HEK293T (cell line): ENCODE results near the gene HNRNPH1.

Experiments used
- CTCF ChIA-PET: fragments of 350-600 bp; formaldehyde crosslinking; extraction: SDS; loops from one replicate; lab custom pipeline; 2021; ENCODE audit warnings: antibody characterized with exemption, inconsistent platforms; lab: Yijun Ruan, JAX
- POLR2A ChIA-PET: fragments of 350-600 bp; formaldehyde crosslinking; extraction: SDS; loops from one replicate; lab custom pipeline; 2020; ENCODE audit warnings: antibody characterized with exemption, inconsistent platforms; lab: Yijun Ruan, JAX
- DNase-seq: peaks from one replicate; pipeline ENCODE4 v3.0.0; 2012; ENCODE audit warnings: mixed read lengths; ENCODE audit errors: extremely low spot score
- ARNT ChIP-seq: fragments of 450-650 bp; IDR thresholded peaks from 2 replicates; pipeline ENCODE4 v1.6.1; 2017; ENCODE audit warnings: mild to moderate bottlenecking
- BHLHE40 ChIP-seq: fragments of 450-650 bp; IDR thresholded peaks from 2 replicates; pipeline ENCODE4 v1.6.1; 2016; ENCODE audit warnings: mild to moderate bottlenecking, moderate library complexity, borderline replicate concordance
- CTBP1 ChIP-seq: fragments of 450-650 bp; IDR thresholded peaks from 2 replicates; pipeline ENCODE4 v1.6.1; 2016; ENCODE audit warnings: borderline replicate concordance
- ELF4 ChIP-seq: fragments of 450-650 bp; IDR thresholded peaks from 2 replicates; pipeline ENCODE4 v1.6.1; 2017; ENCODE audit warnings: antibody characterized with exemption
- FOXA1 ChIP-seq: fragments of 450-650 bp; IDR thresholded peaks from 2 replicates; pipeline ENCODE4 v1.6.1; 2016; ENCODE audit warnings: mild to moderate bottlenecking
- FOXK2 ChIP-seq: fragments of 450-650 bp; IDR thresholded peaks from 2 replicates; pipeline ENCODE4 v1.6.1; 2016; ENCODE audit warnings: mild to moderate bottlenecking
- FOXM1 ChIP-seq: fragments of 450-650 bp; IDR thresholded peaks from 2 replicates; pipeline ENCODE4 v1.6.1; 2017; ENCODE audit warnings: mild to moderate bottlenecking, borderline replicate concordance
- HDGF ChIP-seq: fragments of 450-650 bp; IDR thresholded peaks from 2 replicates; pipeline ENCODE4 v1.6.1; 2017; ENCODE audit warnings: antibody characterized with exemption, borderline replicate concordance
- L3MBTL2 ChIP-seq: fragments of 450-650 bp; conservative IDR thresholded peaks from 2 replicates; pipeline ENCODE4 v1.6.1; 2016; ENCODE audit warnings: mild to moderate bottlenecking
- LEF1 ChIP-seq: fragments of 450-650 bp; IDR thresholded peaks from 2 replicates; pipeline ENCODE4 v1.6.1; 2017; ENCODE audit warnings: mild to moderate bottlenecking, borderline replicate concordance
- NFRKB ChIP-seq: fragments of 450-650 bp; IDR thresholded peaks from 2 replicates; pipeline ENCODE4 v1.6.1; 2016; ENCODE audit warnings: mild to moderate bottlenecking, moderate library complexity
- SP1 ChIP-seq: fragments of 450-650 bp; IDR thresholded peaks from 2 replicates; pipeline ENCODE4 v1.6.1; 2017
- SUZ12 ChIP-seq: fragments of 450-650 bp; IDR thresholded peaks from 2 replicates; pipeline ENCODE4 v1.6.1; 2016; ENCODE audit warnings: mild to moderate bottlenecking
- TARDBP ChIP-seq: fragments of 450-650 bp; IDR thresholded peaks from 2 replicates; pipeline ENCODE4 v1.6.1; 2016
- ZNF384 ChIP-seq: fragments of 450-650 bp; IDR thresholded peaks from 2 replicates; pipeline ENCODE4 v1.6.1; 2016
- TF ChIP-seq, protein P1 (sequence below): fragments of 450-650 bp; IDR thresholded peaks from 2 replicates; pipeline ENCODE4 v1.6.1; 2016

The HNRNPH1 gene

GRCh38 chr5:179601871-179602625 is 21.4 kb downstream of the HNRNPH1 start:
- ChIA-PET POLR2A (interaction anchor here (2.1 to 3.8 kb wide), 2 partner anchors 9 to 21 kb away, joined by 8 to 18 read pairs; partner anchors contain the start of gene HNRNPH1), CTCF (no interaction called here)
- no peak for DNase-seq
- TF ChIP-seq FOXM1 = no peak
- TF ChIP-seq ARNT = no peak
- TF ChIP-seq, protein P1, sequence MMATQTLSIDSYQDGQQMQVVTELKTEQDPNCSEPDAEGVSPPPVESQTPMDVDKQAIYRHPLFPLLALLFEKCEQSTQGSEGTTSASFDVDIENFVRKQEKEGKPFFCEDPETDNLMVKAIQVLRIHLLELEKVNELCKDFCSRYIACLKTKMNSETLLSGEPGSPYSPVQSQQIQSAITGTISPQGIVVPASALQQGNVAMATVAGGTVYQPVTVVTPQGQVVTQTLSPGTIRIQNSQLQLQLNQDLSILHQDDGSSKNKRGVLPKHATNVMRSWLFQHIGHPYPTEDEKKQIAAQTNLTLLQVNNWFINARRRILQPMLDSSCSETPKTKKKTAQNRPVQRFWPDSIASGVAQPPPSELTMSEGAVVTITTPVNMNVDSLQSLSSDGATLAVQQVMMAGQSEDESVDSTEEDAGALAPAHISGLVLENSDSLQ = no peak
- TF ChIP-seq SP1 = no peak
- no peak for TF ChIP-seq NFRKB
- TF ChIP-seq LEF1 = no peak
- no peak for TF ChIP-seq SUZ12
- TF ChIP-seq L3MBTL2 = no peak

DNA sequence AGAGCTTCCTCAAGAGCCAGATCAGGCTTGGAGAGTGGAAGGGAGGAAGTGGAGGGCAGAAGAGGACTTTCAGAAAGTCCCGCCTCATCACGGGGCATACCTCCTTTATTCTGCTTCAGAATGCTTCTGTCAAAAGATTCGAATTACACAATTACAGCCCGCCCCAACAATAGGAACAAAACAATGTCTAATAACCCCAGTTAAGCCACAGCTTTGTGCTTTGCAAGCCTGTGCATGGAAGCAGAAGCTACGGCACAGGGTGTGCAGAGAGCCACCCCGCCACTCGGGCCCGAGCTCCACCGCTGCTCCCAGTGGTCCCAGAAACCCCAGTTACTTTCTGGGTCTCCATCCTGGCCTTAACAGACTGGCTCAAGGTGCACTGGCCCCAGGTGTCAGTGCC is 23.5 kb downstream of the HNRNPH1 start:
- POLR2A ChIA-PET = interaction anchor here (1.3 kb wide), 1 partner anchor 24 kb away, joined by 4 read pairs; the partner anchor contains the start of gene HNRNPH1
- no peak for TF ChIP-seq ARNT
- TF ChIP-seq L3MBTL2 = no peak
- no peak for TF ChIP-seq TARDBP
- no peak for TF ChIP-seq SP1
- no peak for TF ChIP-seq FOXA1
- CTCF ChIA-PET = no interaction called here
- no peak for DNase-seq

GRCh38 chr5:179599566-179599965 is 23.9 kb downstream of the HNRNPH1 start:
- no peak for DNase-seq
- TF ChIP-seq ARNT = no peak
- TF ChIP-seq NFRKB = no peak
- no peak for TF ChIP-seq ZNF384
- no peak for TF ChIP-seq HDGF
- no peak for TF ChIP-seq L3MBTL2
- no peak for TF ChIP-seq FOXM1
- ChIA-PET CTCF (no interaction called here), POLR2A (interaction anchor here (1.3 kb wide), 1 partner anchor 24 kb away, joined by 4 read pairs; the partner anchor contains the start of gene HNRNPH1)

DNA sequence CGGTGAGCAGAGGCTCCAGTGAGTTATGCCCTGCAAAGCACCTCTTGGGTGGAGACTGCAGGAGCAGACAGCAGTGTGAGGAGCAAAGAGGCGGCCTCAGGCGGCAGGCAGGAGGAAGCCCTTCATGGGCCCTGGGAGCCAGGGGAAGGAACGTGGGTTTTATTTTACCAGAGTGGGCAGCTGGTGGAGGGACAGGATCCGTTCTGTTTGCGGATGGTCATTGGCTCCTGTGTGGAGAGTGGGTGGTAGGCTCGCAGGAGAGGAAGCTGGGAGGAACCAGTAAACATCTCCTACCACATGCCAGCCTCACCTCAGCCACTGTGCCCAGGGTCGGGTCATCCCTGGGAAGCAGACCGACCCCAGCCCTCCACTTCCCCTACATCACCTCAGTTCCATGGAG is 24.4 kb downstream of the HNRNPH1 start:
- CTCF ChIA-PET = no interaction called here
- POLR2A ChIA-PET = interaction anchor here (1.0 to 1.5 kb wide), 2 partner anchors 25 to 34 kb away, joined by 3 to 10 read pairs; partner anchors contain the start of gene HNRNPH1
- no peak for TF ChIP-seq ZNF384
- TF ChIP-seq FOXM1 = no peak
- TF ChIP-seq ELF4 = no peak
- no peak for TF ChIP-seq HDGF
- no peak for TF ChIP-seq ARNT
- TF ChIP-seq FOXK2 = no peak
- TF ChIP-seq FOXA1 = no peak
- TF ChIP-seq TARDBP = no peak
- TF ChIP-seq NFRKB = no peak
- TF ChIP-seq BHLHE40 = no peak
- TF ChIP-seq, protein P1 = no peak
- no peak for TF ChIP-seq L3MBTL2
- TF ChIP-seq SP1 = no peak
- TF ChIP-seq LEF1 = no peak
- TF ChIP-seq SUZ12 = no peak
- no peak for TF ChIP-seq CTBP1
- DNase-seq = no peak

DNA sequence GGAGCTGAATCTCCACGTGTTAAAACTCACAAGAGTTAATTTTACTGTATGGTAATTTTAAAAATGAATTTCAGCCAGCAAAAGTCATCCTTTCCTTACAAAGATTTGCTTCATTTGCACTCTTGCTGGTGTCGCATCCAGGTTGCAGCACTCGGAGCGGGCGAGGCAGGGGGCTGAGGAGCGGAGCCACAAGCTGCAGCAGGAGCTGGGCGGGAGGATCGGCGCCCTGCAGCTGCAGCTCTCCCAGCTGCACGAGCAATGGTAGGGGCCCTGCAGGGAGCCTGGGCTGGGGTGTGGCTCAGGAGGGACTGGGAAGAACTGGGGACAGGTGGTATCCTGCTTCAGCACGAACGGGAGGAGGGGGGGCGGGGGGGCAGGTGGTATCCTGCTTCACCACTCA is 27.1 kb downstream of the HNRNPH1 start:
- ChIA-PET CTCF (no interaction called here), POLR2A (interaction anchor here (1.3 to 1.5 kb wide), 2 partner anchors 12 to 27 kb away, joined by 3 to 5 read pairs; partner anchors contain the start of gene HNRNPH1)
- DNase-seq = no peak
- TF ChIP-seq SUZ12 = no peak
- TF ChIP-seq NFRKB = no peak
- no peak for TF ChIP-seq BHLHE40
- TF ChIP-seq, protein P1 = no peak
- no peak for TF ChIP-seq TARDBP
- no peak for TF ChIP-seq FOXM1
- no peak for TF ChIP-seq LEF1
- no peak for TF ChIP-seq FOXK2
- no peak for TF ChIP-seq ELF4
- no peak for TF ChIP-seq L3MBTL2
- no peak for TF ChIP-seq SP1
- no peak for TF ChIP-seq HDGF
- TF ChIP-seq FOXA1 = no peak
- no peak for TF ChIP-seq ARNT
- TF ChIP-seq CTBP1 = no peak
- TF ChIP-seq ZNF384 = no peak

DNA sequence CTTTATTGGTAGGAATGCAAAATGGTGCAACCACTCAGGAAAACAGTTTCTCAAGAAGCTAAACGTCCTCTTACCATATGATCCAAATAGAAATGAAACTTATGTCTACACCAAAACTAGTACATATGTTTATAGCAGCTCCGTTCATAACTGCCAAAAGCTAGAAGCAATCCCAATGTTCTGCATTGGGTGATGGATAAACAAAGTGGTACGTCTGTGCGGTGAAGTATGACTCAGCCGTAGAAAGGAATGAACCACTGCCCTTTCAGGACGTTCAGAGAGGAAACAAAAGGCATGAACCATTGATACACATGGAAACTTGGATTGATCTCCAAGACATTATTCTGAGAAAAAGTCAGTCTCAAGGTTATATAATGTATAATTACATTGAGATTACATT is 27.6 kb downstream of the HNRNPH1 start:
- TF ChIP-seq LEF1 = no peak
- no peak for TF ChIP-seq HDGF
- no peak for TF ChIP-seq SUZ12
- no peak for TF ChIP-seq FOXA1
- no peak for TF ChIP-seq ELF4
- no peak for TF ChIP-seq TARDBP
- no peak for TF ChIP-seq ZNF384
- TF ChIP-seq ARNT = no peak
- TF ChIP-seq SP1 = no peak
- TF ChIP-seq FOXK2 = no peak
- no peak for TF ChIP-seq L3MBTL2
- no peak for DNase-seq
- ChIA-PET POLR2A (interaction anchor here (1.3 kb wide), 1 partner anchor 28 kb away, joined by 5 read pairs; the partner anchor contains the start of gene HNRNPH1), CTCF (no interaction called here)
